Measurements from ENCODE around the gene PIEZO2.
"Not testable (repeated sequence)": the region's sequence is repeated elsewhere in the genome, so short reads cannot be mapped to it uniquely, and the experiment has no call there.

The PIEZO2 gene

GRCh38 chr18:11149441-11150270 is at the start of gene PIEZO2:
Gene PIEZO2, minus strand, starts transcription at chr18:11149569. Its CDS starts 981 bp downstream, at chr18:11148588.
- DNase-seq (ENCODE audit: low read depth) = peak; percentile 58

GRCh38 chr18:11183637-11184036 is 34.3 kb upstream of the PIEZO2 start:
- no peak for DNase-seq (ENCODE audit: low read depth)

GRCh38 chr18:11181629-11182028 is 32.3 kb upstream of the PIEZO2 start:
- not testable (repeated sequence) for DNase-seq (ENCODE audit: low read depth)

GRCh38 chr18:11179959-11180519 is 30.7 kb upstream of the PIEZO2 start:
- no peak for DNase-seq (ENCODE audit: low read depth)

GRCh38 chr18:11178951-11179549 is 29.7 kb upstream of the PIEZO2 start:
- DNase-seq (ENCODE audit: low read depth) = peak; percentile 88

GRCh38 chr18:11177382-11177781 is 28.0 kb upstream of the PIEZO2 start:
- no peak for DNase-seq (ENCODE audit: low read depth)

- DNase-seq (ENCODE audit: low read depth) = peak; percentile 44
Observed at GRCh38 chr18:11176481-11176881, 27.1 kb upstream of the PIEZO2 start.

GRCh38 chr18:11175266-11175979 is 26.1 kb upstream of the PIEZO2 start:
- DNase-seq (ENCODE audit: low read depth) = peak; percentile 68

- not testable (repeated sequence) for DNase-seq (ENCODE audit: low read depth)
Observed at GRCh38 chr18:11174179-11174578, 24.8 kb upstream of the PIEZO2 start.

- peak; percentile 96 for DNase-seq (ENCODE audit: low read depth)
Observed at GRCh38 chr18:11167778-11168177, 18.4 kb upstream of the PIEZO2 start.

- DNase-seq (ENCODE audit: low read depth) = no peak
Observed at GRCh38 chr18:11165952-11166351, 16.6 kb upstream of the PIEZO2 start.

GRCh38 chr18:11165138-11165537 is 15.8 kb upstream of the PIEZO2 start:
- no peak for DNase-seq (ENCODE audit: low read depth)

GRCh38 chr18:11163665-11164064 is 14.3 kb upstream of the PIEZO2 start:
- peak; percentile 29 for DNase-seq (ENCODE audit: low read depth)

GRCh38 chr18:11162889-11163288 is 13.5 kb upstream of the PIEZO2 start:
- DNase-seq (ENCODE audit: low read depth) = no peak

GRCh38 chr18:11162462-11162861 is 13.1 kb upstream of the PIEZO2 start:
- no peak for DNase-seq (ENCODE audit: low read depth)

- no peak for DNase-seq (ENCODE audit: low read depth)
Observed at GRCh38 chr18:11160313-11160712, 10.9 kb upstream of the PIEZO2 start.

- DNase-seq (ENCODE audit: low read depth) = no peak
Observed at GRCh38 chr18:11159844-11160243, 10.5 kb upstream of the PIEZO2 start.

- no peak for DNase-seq (ENCODE audit: low read depth)
Observed at GRCh38 chr18:11156978-11157377, 7.6 kb upstream of the PIEZO2 start.

GRCh38 chr18:11155034-11155759 is 5.8 kb upstream of the PIEZO2 start:
- DNase-seq (ENCODE audit: low read depth) = no peak

GRCh38 chr18:11154368-11154989 is 5.1 kb upstream of the PIEZO2 start:
- peak; percentile 52 for DNase-seq (ENCODE audit: low read depth)

GRCh38 chr18:11153097-11153496 is 3.7 kb upstream of the PIEZO2 start:
- DNase-seq (ENCODE audit: low read depth) = no peak

Data from amniotic epithelial cell (primary cell).